ENCODE data around the gene TACR3. TPM values are rescaled to one million over a fixed set of nuclear protein-coding genes. Genes with fewer than 3 reads are reported as not detected.
"Not testable (repeated sequence)": the region's sequence is repeated elsewhere in the genome, so short reads cannot be mapped to it uniquely, and the experiment has no call there.

TACR3 gene, protein sequence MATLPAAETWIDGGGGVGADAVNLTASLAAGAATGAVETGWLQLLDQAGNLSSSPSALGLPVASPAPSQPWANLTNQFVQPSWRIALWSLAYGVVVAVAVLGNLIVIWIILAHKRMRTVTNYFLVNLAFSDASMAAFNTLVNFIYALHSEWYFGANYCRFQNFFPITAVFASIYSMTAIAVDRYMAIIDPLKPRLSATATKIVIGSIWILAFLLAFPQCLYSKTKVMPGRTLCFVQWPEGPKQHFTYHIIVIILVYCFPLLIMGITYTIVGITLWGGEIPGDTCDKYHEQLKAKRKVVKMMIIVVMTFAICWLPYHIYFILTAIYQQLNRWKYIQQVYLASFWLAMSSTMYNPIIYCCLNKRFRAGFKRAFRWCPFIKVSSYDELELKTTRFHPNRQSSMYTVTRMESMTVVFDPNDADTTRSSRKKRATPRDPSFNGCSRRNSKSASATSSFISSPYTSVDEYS
- total RNA-seq = not detected

DNA sequence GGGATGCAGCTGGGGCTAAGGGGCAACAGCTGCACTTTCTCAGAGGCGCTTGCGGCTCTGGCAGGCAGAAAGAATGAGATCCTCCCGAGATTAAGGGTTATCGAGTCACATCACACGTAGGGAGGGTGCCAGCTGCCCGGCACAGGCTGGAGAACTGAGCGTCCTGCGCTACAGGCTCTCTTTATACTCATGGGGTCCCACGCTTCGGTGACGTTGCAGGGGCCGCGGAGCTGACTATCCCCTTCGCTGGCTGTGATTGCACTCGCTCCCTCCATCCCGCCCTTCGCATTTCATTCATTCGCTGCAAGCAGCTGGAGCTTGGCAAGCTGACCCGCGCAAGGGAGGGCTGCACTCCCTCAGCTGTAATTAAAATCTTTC is at the start of gene TACR3:
TACR3 (minus strand) TSS at position 156 of the 378 bp plus-strand sequence. CDS start 310 bp downstream, outside the sequence.
- Histone ChIP-seq H3K9me3 (no peaks in the 10 kb centered on the region), H3K27me3 (no peaks in the 10 kb centered on the region), H3K4me1 (peaks cover 0 to 4% of the 10 kb centered on the region in 2 donors), H3K27ac (no peak within 1 kb of the TSS), H3K4me3 (no peak within 1 kb of the TSS), H3K36me3 (no peaks in the 10 kb centered on the region)
- TF ChIP-seq, protein P1, sequence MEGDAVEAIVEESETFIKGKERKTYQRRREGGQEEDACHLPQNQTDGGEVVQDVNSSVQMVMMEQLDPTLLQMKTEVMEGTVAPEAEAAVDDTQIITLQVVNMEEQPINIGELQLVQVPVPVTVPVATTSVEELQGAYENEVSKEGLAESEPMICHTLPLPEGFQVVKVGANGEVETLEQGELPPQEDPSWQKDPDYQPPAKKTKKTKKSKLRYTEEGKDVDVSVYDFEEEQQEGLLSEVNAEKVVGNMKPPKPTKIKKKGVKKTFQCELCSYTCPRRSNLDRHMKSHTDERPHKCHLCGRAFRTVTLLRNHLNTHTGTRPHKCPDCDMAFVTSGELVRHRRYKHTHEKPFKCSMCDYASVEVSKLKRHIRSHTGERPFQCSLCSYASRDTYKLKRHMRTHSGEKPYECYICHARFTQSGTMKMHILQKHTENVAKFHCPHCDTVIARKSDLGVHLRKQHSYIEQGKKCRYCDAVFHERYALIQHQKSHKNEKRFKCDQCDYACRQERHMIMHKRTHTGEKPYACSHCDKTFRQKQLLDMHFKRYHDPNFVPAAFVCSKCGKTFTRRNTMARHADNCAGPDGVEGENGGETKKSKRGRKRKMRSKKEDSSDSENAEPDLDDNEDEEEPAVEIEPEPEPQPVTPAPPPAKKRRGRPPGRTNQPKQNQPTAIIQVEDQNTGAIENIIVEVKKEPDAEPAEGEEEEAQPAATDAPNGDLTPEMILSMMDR (IDR thresholded peaks at IDR 0.05) = no peak
- DNase-seq (ENCODE audit: low spot score) = no peak

DNA sequence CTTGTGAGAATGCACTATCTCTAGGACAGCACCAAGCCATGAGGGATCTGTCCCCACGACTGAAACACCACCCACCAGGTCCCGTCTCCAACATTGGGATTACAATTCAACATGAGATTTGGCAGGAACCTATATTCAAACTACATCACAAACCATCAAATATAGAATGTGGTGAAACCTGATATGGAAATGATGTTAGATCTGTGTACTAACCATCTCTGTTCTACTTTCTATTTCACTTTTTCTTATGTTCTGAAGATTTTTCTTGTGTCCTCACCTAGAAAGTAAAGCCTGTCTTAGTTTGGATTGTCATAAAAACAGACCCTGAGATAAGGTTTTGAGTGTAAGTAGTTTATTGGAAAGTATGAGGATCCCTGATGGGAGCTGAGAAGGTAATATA is 37.8 kb upstream of the TACR3 start:
- Histone ChIP-seq H3K4me1 (no peaks in the 10 kb centered on the region), H3K27ac (no peak overlapping the region), H3K4me3 (no peak overlapping the region), H3K9me3 (no peaks in the 10 kb centered on the region), H3K36me3 (no peaks in the 10 kb centered on the region), H3K27me3 (no peaks in the 10 kb centered on the region)
- TF ChIP-seq, protein P1 (IDR thresholded peaks at IDR 0.05) = no peak
- DNase-seq (ENCODE audit: low spot score) = no peak

GRCh38 chr4:103756741-103757140 is 37.0 kb upstream of the TACR3 start:
- no peaks in the 10 kb centered on the region for H3K4me1 ChIP-seq
- no peak overlapping the region for H3K4me3 ChIP-seq
- DNase-seq (ENCODE audit: low spot score) = no peak
- no peaks in the 10 kb centered on the region for H3K27me3 ChIP-seq
- no peaks in the 10 kb centered on the region for H3K9me3 ChIP-seq
- H3K36me3 ChIP-seq = no peaks in the 10 kb centered on the region
- TF ChIP-seq, protein P1 (IDR thresholded peaks at IDR 0.05) = no peak
- no peak overlapping the region for H3K27ac ChIP-seq

GRCh38 chr4:103754844-103755243 is 35.1 kb upstream of the TACR3 start:
- DNase-seq (ENCODE audit: low spot score) = no peak
- H3K9me3 ChIP-seq = no peaks in the 10 kb centered on the region
- H3K27me3 ChIP-seq = no peaks in the 10 kb centered on the region
- TF ChIP-seq, protein P1 (IDR thresholded peaks at IDR 0.05) = no peak
- H3K27ac ChIP-seq = no peak overlapping the region
- H3K4me1 ChIP-seq = no peaks in the 10 kb centered on the region
- no peaks in the 10 kb centered on the region for H3K36me3 ChIP-seq
- H3K4me3 ChIP-seq = no peak overlapping the region

- Histone ChIP-seq H3K27ac (no peak overlapping the region), H3K9me3 (no peaks in the 10 kb centered on the region), H3K4me3 (no peak overlapping the region), H3K27me3 (no peaks in the 10 kb centered on the region), H3K4me1 (no peaks in the 10 kb centered on the region), H3K36me3 (no peaks in the 10 kb centered on the region)
- TF ChIP-seq, protein P1 (IDR thresholded peaks at IDR 0.05) = no peak
- DNase-seq (ENCODE audit: low spot score) = no peak
These were observed 34.3 kb upstream of the TACR3 start for GRCh38 chr4:103753868-103754653.

DNA sequence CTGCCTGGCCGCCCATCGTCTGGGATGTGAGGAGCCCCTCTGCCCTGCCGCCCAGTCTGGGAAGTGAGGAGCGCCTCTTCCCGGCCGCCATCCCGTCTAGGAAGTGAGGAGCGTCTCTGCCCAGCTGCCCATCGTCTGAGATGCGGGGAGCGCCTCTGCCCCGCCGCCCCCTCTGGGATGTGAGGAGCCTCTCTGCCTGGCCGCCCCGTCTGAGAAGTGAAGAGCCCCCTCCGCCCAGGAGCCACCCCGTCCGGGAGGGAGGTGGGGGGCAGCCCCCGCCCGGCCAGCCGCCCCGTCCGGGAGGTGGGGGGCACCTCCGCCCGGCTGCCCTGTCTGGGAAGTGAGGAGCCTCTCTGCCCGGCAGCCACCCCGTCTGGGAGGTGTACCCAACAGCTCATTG is 3.4 kb upstream of the TACR3 start:
- H3K4me3 ChIP-seq; H3K4me1 ChIP-seq; H3K27me3 ChIP-seq; H3K36me3 ChIP-seq; H3K9me3 ChIP-seq; DNase-seq (ENCODE audit: low spot score); H3K27ac ChIP-seq: not testable (repeated sequence)

All from right atrium auricular region (tissue), 2 donors.